Adipose tissue (tissue), 3 donors: ENCODE measurements around the gene AHNAK2. TPM values are rescaled to one million over a fixed set of nuclear protein-coding genes. Genes with fewer than 3 reads are reported as not detected.

Source experiments
- H3K27ac ChIP-seq: one replicate; pipeline ENCODE4 v1.5.1; 2013; ENCODE audit warnings: low read depth, low read length
- WGBS, 3 donors: extraction: QIAGEN DNeasy Blood & Tissue Kit; methylation state at CpG; one replicate each; pipeline ENCODE4 v1.1.7; 2013; 5-methylcytosine and 5-hydroxymethylcytosine counted together
- polyA plus RNA-seq, 3 donors: library from polyadenylated mRNA; stranded (reverse); fragments of 200-250 nt; gene quantifications; one replicate each; pipeline ENCODE4 v1.2.3, GENCODE V29; 2013
- donor health status: healthy with polysubstance abuse.
- donor health status: Bipolar disorder and iron deficiency.
- donor health status: healthy.

The AHNAK2 gene
- polyA plus RNA-seq, 3 donors, result 0.72 to 15.6 (median 2.9) TPM

DNA sequence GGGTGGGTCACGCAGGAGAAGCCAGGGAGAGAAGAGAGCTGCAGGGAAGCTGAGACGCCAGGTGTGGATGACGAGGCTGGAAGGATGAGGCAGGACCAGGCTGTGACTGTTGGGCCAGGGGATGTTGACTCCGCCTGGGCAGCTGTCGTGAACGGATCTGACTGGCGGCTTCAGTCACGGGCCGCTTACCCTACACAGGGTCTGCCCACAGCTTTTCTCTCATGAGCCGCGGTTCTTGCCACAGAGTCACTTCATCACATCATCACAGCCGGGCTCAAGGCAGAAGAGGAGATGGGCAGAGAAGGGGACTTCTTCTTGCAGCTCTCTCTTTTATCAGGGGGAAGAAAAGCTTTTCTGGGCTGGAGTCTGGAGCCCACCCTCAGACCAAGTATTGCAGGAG lies 15.1 kb upstream of the AHNAK2 start:
- 94 to 96% (median 95%) methylated on average over 12 of the region's 12 CpGs for WGBS, 3 donors
- H3K27ac ChIP-seq, result no peak overlapping the region

DNA sequence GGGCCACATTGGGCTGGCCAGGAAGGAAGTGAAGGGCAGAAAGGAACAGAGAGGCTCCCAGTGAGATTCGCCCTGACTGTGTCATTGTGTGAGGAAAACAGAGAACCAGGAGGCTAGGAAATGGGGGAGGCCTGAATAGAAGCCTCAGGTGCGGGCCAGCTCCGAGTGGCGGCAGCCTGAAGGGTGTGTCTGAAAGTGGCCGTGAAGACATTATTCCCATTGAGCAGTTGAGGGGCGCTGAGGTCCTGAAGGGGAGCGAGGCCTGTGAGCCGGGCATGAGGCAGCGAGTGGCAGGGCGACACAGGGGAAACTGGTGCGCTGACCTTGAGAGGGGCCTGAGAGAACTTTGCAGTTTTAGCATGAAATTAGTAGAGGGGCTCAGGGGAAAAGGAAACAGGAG lies 14.3 kb upstream of the AHNAK2 start:
- WGBS, 3 donors, result 92 to 97% (median 96%) methylated on average over 11 of the region's 11 CpGs
- H3K27ac ChIP-seq, result no peak overlapping the region

DNA sequence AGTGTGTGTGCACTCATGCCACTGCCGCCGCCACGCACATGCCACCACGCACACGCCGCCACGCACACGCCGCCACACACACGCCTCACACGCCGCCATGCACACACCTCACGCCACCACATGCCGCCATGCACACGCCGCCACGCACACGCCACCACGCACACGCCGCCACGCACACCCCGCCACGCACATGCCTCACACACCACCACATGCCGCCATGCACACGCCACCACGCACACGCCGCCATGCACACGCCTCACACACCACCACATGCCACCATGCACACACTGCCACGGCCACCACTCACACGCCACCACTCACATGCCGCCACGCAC lies 13.7 kb upstream of the AHNAK2 start:
- WGBS, 3 donors, result 98 to 99% (median 98%) methylated on average over 33 to 34 of the region's 34 CpGs
- H3K27ac ChIP-seq, result no peak overlapping the region

DNA sequence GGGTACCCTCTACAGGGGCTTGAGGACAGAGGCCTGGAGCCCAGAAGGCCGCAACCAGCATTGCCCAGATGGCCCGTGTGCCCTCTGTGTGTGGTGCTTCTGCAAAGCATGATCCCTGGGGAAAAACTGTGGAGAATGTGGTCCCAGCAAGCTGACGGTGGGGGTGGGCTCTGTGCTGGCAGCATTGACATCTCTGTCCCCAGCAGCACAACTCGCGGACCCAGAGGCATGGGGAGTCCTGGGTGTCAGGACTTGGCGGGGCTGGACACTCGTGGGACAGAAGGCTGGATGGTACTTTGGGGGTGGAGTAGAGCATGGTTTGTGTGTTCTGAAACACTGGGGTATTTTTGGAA lies 11.8 kb upstream of the AHNAK2 start:
- H3K27ac ChIP-seq, result no peak overlapping the region
- 84 to 92% (median 87%) methylated on average over 7 of the region's 7 CpGs for WGBS, 3 donors

DNA sequence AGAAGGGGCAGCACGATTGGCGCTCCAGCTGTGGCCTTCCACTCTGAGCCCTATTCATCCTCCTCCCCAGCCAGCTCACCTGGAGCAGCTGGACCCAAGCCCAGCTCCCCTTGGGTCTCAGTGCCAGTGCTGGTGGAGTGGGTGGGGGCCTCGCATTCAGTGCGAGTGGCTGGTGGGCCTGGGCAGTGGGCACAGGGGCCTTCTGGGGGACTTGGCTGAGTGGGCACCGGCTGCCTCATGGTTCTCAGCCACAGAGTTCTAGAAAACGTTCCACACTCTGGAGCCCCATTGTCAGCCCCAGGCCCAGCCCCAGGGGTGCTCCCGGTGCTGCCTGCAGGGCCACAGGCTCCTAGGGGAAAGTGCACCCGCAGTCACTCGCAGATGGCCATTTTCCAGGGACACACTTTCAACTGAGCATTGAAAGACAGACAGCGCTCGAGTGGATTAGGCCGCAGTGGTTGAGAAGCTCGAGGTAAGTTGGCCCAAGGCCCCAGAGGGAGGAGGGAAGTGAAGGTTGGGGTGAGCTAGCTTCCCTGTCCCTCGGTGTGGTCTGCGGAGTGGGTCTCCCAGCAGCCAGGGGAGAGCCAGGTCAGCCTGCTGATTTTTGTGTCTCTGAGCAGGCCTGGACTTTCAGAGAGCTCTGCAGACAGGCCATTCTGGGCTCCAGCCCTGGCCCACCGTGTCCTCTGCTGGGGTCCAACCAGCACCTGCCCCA lies 11.2 kb upstream of the AHNAK2 start:
- no peak overlapping the region for H3K27ac ChIP-seq
- 90 to 92% (median 92%) methylated on average over 16 of the region's 16 CpGs for WGBS, 3 donors

DNA sequence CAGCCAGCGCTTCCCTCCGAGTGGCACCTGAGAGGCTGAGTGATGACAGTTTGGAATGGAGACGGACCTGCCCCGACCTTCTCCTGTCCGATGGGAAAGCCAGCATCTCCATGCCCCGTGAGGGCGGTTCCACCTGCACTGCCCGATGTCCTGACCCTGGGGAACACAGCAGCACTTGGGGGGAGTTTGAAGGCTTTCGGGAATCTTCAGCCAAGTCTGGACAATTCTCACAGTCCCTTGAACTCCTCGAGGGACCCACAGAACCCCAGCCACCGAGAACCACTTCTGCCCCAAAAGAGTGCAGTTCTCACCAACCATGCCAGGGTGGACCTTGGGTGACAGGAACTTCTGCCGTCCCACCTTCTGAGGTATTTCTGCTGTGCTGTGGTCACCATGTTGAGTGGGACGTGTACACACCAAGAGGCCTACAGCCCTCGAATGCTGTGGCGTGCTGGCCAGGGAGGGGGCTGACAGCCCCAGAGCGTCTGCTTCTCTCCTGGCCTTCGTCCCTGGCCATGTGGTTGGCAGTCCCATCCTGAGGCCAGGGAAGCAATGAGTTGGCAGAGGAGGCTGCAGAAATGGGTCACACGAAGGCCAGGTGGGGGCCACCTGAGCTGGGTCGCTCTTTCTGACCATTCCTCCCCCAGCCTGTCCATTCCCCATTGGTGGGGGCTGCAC lies 8.5 kb upstream of the AHNAK2 start:
- 54 to 66% (median 65%) methylated on average over 18 to 19 of the region's 19 CpGs for WGBS, 3 donors
- H3K27ac ChIP-seq, result no peak overlapping the region

DNA sequence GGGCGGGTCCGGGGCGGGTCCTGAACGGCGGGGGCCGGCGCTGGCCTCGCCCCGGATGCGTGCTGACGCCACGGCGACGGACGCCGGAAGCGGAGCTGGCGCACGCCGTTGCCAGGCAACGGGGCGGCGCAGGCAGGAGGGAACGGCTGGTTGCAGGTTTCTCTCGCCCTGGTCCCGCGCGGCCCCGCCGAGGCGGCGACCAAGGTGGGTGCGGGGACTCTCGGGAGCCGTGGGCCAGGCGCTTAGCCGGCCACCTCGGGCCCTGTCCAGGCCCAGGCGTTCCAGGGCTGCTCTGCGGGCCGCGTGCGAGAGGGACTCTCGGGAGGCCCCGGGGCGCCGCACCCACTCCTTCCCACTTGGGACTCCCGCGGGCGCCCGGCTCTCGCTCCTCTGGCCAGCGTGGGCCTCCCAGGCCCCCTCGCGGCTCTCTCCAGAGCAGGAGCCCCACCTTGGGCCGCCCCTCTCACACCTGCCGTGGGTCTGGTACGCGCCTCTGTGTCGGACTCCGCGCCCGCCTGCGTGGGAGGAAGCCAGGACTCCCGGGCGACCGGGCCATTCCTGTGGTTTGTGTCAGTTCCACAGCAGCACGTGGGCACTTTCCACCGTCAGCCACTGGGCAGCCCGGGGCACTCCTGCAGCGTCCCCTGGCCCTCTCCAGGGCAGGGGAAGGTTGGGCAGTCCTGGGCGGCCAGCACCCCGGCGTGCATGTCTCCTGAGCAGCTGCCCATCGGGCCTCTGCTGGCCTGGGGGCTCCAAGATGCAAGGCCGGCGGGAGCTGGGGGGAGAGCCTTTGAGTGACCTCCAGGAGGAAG lies 7.7 kb upstream of the AHNAK2 start, which contains the start of gene CLBA1:
CLBA1 (plus strand) TSS at position 114 of the 812 bp plus-strand sequence; CDS start at position 758, 644 bp downstream.
- no peak within 1 kb of the TSS for H3K27ac ChIP-seq
- WGBS, 3 donors, result 0 to 3% (median 2%) methylated on average over 60 to 77 of the region's 77 CpGs

DNA sequence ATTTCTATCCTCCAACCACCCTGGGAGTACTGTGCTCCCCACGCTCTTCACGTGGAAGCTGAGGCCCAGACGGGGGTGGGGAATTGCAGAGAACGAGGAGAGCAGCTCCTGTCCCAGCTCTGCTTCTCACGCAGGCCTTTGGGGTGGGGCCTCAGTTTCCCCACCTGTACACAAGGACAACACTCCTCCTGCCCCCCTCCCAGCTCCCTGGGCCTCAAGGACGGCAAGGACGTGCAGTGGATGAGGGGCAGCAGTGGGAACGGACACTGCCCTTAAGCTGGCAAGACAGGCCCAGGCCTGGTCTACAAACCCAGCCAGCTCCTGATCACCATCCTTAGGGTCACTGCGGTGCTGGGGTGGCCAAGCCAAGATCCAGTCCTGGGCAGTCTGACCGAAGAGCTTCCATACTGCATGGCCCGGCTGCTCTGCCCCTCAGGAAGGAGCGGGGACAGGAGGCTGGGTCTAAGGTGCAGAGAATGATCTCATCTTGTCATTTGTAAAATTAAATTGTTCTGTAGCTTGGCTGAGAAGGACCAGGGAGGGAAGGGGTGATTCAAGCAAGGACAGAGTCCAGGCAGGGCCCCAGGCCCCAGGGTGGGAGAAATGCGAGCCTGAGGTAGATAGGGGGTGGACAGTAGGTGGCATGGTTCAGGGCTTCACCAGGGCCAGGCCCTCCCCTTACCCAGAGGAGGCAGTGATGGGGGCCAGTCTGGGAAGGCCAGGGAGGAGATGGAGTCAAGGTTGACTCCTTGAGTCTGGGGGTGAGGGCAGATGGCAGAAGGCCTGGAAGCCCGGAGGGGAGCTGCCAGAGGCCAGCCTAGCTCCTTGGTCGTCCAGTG lies 6.1 kb upstream of the AHNAK2 start:
- WGBS, 3 donors, result 85 to 91% (median 91%) methylated on average over 14 to 15 of the region's 15 CpGs
- no peak overlapping the region for H3K27ac ChIP-seq

DNA sequence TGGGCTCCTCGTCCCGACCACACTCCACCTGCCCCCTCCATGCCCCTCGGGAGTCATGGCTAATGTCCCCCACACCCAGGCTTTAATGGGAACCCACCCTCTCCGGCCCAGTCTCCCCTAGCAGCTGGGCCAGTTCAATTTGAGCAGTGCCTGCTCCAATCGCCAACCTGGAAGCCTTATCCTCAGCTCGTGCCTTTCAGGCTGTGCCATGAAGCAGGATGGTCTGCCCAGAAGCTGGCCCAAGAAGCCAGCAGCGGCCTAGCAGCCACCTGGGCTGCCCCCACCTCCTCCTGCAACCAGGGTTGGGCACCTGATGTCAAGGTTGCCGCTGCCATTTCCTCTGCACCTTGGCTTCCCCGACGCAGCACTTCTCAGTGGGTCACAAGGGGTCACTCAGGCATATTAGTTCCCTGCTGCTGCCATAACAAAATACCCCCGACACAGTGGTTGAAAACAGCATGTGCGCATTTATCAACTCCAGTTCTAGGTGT lies 5.1 kb upstream of the AHNAK2 start:
- H3K27ac ChIP-seq, result no peak overlapping the region
- WGBS, 3 donors, result 71 to 82% (median 76%) methylated on average over 12 of the region's 12 CpGs

DNA sequence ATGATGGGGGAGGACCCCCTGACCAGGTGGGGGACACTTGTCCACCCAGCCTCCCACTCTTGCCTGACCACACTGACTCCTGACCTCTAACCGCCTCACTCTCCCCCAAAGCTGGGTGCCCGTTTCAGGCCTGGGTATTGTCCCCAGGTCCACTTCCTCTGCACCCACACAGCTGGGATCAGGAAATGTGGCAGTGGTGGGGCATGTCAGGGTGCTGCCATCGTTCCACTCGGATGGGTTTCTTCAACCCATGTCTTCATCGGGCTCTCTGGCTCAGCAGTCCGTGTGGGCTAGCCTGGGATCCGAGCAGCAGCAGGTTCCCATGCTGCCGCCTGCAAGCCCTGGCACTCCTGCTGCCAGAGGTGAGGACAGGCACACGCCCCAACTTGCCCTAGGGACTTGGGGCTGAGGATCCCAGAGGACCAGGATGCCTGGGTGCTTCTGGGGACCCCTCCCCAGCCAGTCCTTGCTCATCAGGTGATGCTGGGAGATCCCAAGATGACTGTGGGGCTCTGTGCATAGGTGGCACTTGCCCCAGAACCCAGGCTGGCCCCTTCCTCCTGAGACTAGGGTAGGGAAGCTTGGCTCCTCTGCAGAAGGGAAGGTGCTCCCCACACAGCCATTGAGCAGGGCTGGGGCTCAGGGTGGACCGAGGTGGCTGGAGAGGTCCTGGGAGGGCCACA lies 4.5 kb upstream of the AHNAK2 start:
- WGBS, 3 donors, result 78 to 87% (median 79%) methylated on average over 10 of the region's 10 CpGs

DNA sequence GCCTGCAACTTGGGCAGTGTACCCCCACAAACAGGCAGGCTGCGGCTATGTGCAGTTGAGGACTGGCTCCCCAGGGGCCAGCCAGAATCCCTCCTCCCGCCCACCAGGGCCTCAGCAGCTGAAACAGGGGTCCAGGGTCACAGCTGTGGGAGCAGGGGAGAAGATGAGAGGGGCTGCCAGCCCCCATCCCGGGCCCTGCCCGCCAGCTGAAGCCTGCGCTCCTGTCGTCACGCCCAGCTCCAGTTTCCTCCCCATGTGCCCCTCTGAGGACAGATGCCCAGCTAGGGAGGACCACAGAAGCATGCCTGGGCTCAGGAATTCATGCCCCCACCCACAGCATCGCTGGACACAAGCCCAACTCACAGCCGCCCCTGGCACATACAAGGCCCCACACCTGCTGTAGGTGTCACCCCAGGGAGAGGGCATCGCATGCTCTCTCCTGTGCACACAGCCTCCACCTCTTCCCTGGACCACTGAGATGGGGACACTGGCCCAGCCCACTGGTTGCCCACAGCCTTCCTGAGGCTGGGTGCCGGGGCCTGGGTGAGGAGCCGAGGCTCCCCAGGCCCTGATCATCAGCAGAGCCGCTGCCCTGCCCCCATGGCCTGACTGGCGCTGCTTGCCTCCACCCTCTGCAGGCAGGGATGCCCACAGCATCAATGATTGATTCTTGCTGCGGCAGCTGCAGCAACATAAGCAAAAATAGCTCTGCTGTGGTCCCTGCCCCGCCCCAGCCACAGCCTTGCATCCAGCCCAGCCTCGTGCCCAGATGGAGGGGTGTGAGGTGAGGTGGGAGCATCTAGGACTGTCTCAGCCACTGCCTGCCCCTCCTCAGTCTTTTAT lies 3.7 kb upstream of the AHNAK2 start:
- 73 to 85% (median 85%) methylated on average over 17 of the region's 17 CpGs for WGBS, 3 donors
- H3K27ac ChIP-seq, result no peak overlapping the region

More for the DNA sequence above, 4.5 kb upstream of the AHNAK2 start:
- no peak overlapping the region for H3K27ac ChIP-seq

DNA sequence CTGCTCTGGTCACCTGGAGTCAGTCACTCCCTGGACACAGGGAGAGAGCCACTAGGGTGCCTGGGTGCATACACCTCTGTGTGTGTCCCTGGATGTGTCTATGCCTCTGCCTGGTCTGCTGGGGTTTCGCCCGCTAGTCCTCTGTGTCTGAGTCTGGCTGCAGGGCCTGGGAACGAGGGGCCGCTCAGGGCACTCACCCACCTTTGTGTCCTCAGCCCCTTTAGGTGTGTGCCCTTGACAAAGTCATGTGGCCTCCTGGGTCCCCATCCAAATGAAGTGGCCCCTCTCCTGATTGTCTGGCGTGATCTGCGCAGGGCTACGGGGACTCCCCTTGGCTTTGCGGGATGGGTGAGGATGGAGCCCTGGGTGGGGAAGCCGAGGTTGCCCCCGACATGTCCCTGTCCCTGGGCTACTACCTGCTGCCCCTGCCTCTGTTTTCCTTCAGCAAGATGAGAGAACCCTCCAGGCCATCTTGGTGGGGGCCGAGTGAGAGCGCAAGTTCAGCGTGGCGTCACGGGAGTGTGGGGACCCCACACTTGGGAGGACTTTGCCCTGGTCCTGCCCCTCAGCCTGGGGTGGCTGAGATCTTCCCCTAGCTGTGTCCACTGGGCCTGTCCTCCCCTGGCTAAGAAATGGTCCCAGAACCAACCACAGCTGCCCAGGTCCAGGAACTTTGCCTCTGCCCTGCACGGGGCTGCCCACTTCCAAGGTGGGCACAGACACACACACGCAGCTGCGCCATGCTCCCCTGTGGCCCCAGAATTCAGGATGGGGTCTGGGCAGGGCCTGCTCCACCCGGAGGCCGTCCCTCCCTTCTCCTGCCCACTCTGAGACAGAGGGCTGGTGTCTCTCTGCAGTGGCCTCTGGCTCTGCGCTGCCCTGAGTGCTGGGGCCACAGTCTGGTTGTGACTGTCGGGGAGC lies 2.7 kb upstream of the AHNAK2 start:
- H3K27ac ChIP-seq, result no peak overlapping the region
- WGBS, 3 donors, result 83 to 93% (median 92%) methylated on average over 22 of the region's 22 CpGs

DNA sequence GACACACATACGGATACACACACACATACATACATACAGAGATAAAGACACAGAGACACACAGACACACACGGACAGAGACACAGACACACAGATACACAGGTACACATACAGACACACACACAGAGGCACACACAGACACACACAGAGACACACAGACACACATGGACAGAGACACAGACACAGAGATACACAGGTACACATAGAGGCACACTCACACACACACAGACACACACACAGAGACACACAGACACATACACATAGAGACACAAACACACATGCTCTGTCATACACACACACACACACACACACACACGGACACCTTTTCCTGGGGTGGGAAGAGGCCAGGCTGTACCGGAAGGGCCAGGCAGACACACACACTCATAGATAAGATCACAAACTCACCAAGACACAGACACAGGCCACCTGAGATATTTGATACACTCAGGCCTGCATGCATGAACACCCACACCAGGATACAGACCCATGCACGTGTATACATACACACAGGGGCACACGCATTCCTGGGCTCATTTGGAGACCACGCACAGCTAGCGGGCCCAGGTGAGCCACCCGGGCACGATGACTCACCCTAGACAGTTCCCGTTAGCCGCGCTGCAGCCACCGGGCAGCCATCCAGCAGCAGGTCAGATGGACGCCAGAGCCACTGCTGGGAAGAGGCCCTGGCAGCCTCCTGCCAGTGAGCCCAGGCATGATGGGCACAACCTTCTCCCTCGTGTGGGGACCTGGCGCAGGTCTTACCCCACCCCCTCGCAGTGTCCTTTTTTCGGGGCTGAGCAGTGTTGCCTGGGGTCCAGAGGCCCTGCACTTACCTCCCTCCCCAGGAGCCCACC lies 1.8 kb upstream of the AHNAK2 start:
- no peak overlapping the region for H3K27ac ChIP-seq
- 64 to 74% (median 68%) methylated on average over 19 of the region's 19 CpGs for WGBS, 3 donors

DNA sequence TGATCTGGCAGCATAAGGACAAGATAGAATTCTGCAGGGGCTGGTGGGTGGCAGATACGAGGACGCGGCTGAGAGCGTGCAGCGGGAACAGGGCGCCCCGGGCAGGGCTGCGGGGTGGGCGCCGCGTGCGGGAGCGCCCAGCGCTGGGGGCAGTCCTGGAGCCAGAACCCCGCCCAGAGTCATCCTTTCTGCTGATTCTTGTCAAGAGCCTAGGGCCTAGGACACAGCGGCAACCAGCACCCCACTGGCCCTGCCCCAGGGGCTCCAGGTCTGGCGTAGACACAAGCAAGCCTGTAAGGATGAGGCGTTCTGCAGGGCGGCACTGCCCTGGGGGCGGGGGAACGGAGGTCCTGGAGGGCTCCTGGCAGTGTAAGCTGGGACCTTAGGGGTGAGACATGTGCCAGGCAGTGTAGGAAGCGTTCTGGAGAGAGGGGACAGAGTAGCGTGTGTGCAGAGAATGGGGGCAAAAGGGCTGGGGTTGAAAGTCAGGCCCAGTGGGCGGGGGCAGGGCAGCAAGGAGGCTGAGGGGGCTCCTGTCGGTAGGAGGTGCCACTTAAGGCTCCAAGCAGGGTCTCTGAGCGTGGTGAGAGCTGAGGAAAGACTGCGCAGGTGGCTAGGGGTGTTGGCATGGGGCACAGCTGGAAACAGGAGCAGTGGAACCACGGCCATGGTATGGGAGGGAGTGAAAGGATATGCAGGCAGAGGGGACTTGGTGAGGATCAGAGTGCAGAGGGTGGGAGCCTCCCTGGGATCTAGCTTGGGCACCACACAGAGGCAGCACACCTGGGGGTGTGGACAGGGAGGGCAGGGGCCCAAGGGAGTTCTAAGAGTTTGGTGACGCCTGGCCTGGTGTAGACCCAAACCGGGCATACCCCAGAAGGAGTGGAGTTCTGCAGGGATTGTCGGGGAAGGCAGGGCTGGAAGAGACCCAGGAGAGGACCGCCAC lies 845 bp upstream of the AHNAK2 start:
- no peak overlapping the region for H3K27ac ChIP-seq
- WGBS, 3 donors, result 52 to 72% (median 63%) methylated on average over 29 to 32 of the region's 32 CpGs
